GM23248 (cell line): Measurements from ENCODE around the gene WIPI1.

Source experiments
- EZH2 ChIP-seq: fragments of 200-600 bp; sonication (generic); IDR thresholded peaks from 2 replicates; pipeline ENCODE4 v1.6.1; 2018; ENCODE audit warnings: antibody characterized with exemption, mild to moderate bottlenecking; ENCODE audit not compliant: insufficient read depth, poor library complexity, severe bottlenecking
- EZH2phosphoT487 ChIP-seq: fragments of 200-600 bp; sonication (generic); IDR thresholded peaks from 2 replicates; pipeline ENCODE4 v1.6.1; 2018; ENCODE audit warnings: antibody characterized with exemption, moderate library complexity, mild to moderate bottlenecking, low read depth; ENCODE audit not compliant: insufficient read depth

DNA sequence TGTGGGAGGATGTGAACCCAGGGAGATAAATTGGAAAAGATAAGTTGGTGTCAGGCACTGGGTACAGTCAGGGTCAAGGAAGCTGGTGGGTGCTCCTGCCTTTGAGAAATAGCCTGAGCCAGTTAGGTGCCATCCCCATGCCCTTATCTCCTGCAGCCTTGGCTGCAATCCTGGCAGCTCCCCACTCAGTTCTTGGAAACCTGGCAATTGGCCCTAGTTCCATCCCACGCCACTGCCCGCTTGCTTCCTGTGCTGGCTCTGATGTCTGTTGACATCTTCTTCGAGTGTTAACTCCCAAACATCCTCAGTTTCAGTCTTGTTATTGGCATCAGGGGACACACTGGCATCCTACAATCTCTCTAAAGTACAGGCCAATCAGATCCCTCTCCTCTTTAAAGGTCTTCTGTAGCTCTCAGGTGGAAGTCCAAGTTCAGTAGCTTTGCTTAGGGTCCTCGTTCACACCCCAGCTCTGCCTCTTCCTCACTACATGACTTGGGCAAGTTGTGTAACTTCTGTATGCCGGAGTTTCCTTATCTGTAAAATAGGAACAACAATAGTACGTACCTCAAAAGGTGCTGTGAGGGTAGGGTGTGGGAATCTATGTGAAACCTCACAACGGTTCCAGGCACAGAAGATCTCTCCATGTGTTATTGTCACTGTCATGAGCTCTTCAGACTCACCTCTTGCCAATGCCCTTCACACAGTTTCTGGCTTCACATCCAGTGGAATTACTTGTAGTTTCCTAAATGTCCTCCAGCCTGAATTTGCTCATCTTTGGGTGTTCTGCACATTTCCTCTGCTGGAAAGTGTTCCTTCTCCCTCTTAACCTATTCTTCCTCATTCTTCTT, 41.4 kb upstream of the WIPI1 start:
- TF ChIP-seq EZH2phosphoT487 (no peak), EZH2 (no peak)
